Subcutaneous abdominal adipose tissue (tissue), 5 donors: ENCODE measurements around the gene TMEM50B.
A peak's percentile ranks its signal among the peaks of the same experiment; 100 is the strongest.
"Not testable (repeated sequence)": the region's sequence is repeated elsewhere in the genome, so short reads cannot be mapped to it uniquely, and the experiment has no call there.

Experiments
- H3K27ac ChIP-seq: one replicate; pipeline ENCODE4 v1.7.0; 2013; ENCODE audit warnings: low read depth, mild to moderate bottlenecking, inconsistent platforms, low read length, moderate library complexity
- H3K27me3 ChIP-seq, 5 donors: one replicate each; pipeline ENCODE4 v1.7.0; 2013; ENCODE audit warnings: low read length in 5 of 5, inconsistent platforms in 1 of 5; ENCODE audit not compliant: control insufficient read depth in 5 of 5, insufficient read depth in 4 of 5
- H3K36me3 ChIP-seq, 5 donors: one replicate each; pipeline ENCODE4 v1.7.0; 2013; ENCODE audit warnings: low read length in 5 of 5; ENCODE audit not compliant: control insufficient read depth in 5 of 5, insufficient read depth in 5 of 5
- H3K4me1 ChIP-seq, 5 donors: one replicate each; pipeline ENCODE4 v1.7.0; 2013; ENCODE audit warnings: low read length in 5 of 5, mild to moderate bottlenecking in 3 of 5, moderate library complexity in 1 of 5; ENCODE audit not compliant: control insufficient read depth in 5 of 5, insufficient read depth in 5 of 5
- H3K4me3 ChIP-seq, 5 donors: one replicate each; pipeline ENCODE4 v1.7.0; 2013; ENCODE audit warnings: low read length in 5 of 5, low read depth in 1 of 5
- H3K9ac ChIP-seq, 5 donors: one replicate each; pipeline ENCODE4 v1.7.0; 2013; ENCODE audit warnings: low read length in 5 of 5, mild to moderate bottlenecking in 4 of 5, moderate library complexity in 3 of 5
- H3K9me3 ChIP-seq, 5 donors: one replicate each; pipeline ENCODE4 v1.7.0; 2013; ENCODE audit warnings: low read length in 5 of 5; ENCODE audit not compliant: control insufficient read depth in 5 of 5
- donor health status: healthy.
- donor health status: healthy.
- donor health status: healthy.
- donor health status: healthy.
- donor health status: healthy.

TMEM50B gene

GRCh38 chr21:33479679-33480480, at the start of gene TMEM50B:
TSS of gene TMEM50B (minus strand) at chr21:33479974. CDS start at chr21:33468885, 11,089 bp downstream.
- Histone ChIP-seq H3K9ac (peak within 1 kb of the TSS; percentile 87 to 96 (median 89)), H3K9me3 (no peaks in the 10 kb centered on the region), H3K4me1 (peaks cover 0 to 19% (median 17%) of the 10 kb centered on the region in 5 donors), H3K36me3 (no peaks in the 10 kb centered on the region), H3K4me3 (peak within 1 kb of the TSS; percentile 89 to 95 (median 90)), H3K27ac (peak within 1 kb of the TSS; percentile 94), H3K27me3 (no peaks in the 10 kb centered on the region)

GRCh38 chr21:33522953-33523349, 43.2 kb upstream of the TMEM50B start:
- peaks cover 21 to 54% (median 36%) of the 10 kb centered on the region in 5 donors for H3K36me3 ChIP-seq
- H3K4me1 ChIP-seq, result peaks cover 0 to 10% (median 0%) of the 10 kb centered on the region in 5 donors
- H3K9me3 ChIP-seq, result no peaks in the 10 kb centered on the region
- H3K27ac ChIP-seq, result no peak overlapping the region
- H3K9ac ChIP-seq, result no peak overlapping the region
- H3K27me3 ChIP-seq, result no peaks in the 10 kb centered on the region
- H3K4me3 ChIP-seq, result no peak overlapping the region

- Histone ChIP-seq H3K9me3 (no peaks in the 10 kb centered on the region), H3K27ac (no peak overlapping the region), H3K4me3 (no peak overlapping the region), H3K36me3 (peaks cover 19 to 54% (median 35%) of the 10 kb centered on the region in 5 donors), H3K9ac (no peak overlapping the region), H3K27me3 (no peaks in the 10 kb centered on the region), H3K4me1 (peaks cover 0 to 10% (median 0%) of the 10 kb centered on the region in 5 donors)
Measured at GRCh38 chr21:33522297-33522952, 42.7 kb upstream of the TMEM50B start.

GRCh38 chr21:33518899-33519298, 39.1 kb upstream of the TMEM50B start:
- Histone ChIP-seq H3K27me3 (no peaks in the 10 kb centered on the region), H3K9me3 (no peaks in the 10 kb centered on the region), H3K27ac (no peak overlapping the region), H3K4me3 (no peak overlapping the region), H3K4me1 (peaks cover 0 to 16% (median 4%) of the 10 kb centered on the region in 5 donors), H3K9ac (no peak overlapping the region), H3K36me3 (peaks cover 30 to 61% (median 36%) of the 10 kb centered on the region in 5 donors)

- Histone ChIP-seq H3K4me3 (no peak overlapping the region), H3K4me1 (peaks cover 0 to 8% (median 4%) of the 10 kb centered on the region in 5 donors), H3K36me3 (peaks cover 22 to 81% (median 57%) of the 10 kb centered on the region in 5 donors), H3K9ac (peak overlapping the region in 1 of 5 donors; percentile 70), H3K9me3 (no peaks in the 10 kb centered on the region), H3K27ac (peak overlapping the region; percentile 50), H3K27me3 (no peaks in the 10 kb centered on the region)
Measured at GRCh38 chr21:33514229-33514628, 34.5 kb upstream of the TMEM50B start.

GRCh38 chr21:33512481-33512880, 32.7 kb upstream of the TMEM50B start:
- Histone ChIP-seq H3K36me3 (peaks cover 16 to 79% (median 56%) of the 10 kb centered on the region in 5 donors), H3K4me3 (no peak overlapping the region), H3K27me3 (no peaks in the 10 kb centered on the region), H3K9ac (no peak overlapping the region), H3K27ac (no peak overlapping the region), H3K4me1 (peaks cover 0 to 8% (median 4%) of the 10 kb centered on the region in 5 donors), H3K9me3 (no peaks in the 10 kb centered on the region)

GRCh38 chr21:33511639-33512038, 31.9 kb upstream of the TMEM50B start:
- no peak overlapping the region for H3K4me3 ChIP-seq
- no peak overlapping the region for H3K27ac ChIP-seq
- H3K36me3 ChIP-seq, result peaks cover 12 to 72% (median 48%) of the 10 kb centered on the region in 5 donors
- H3K9ac ChIP-seq, result no peak overlapping the region
- peaks cover 0 to 8% (median 4%) of the 10 kb centered on the region in 5 donors for H3K4me1 ChIP-seq
- no peaks in the 10 kb centered on the region for H3K9me3 ChIP-seq
- no peaks in the 10 kb centered on the region for H3K27me3 ChIP-seq

GRCh38 chr21:33510826-33511225, 31.1 kb upstream of the TMEM50B start:
- Histone ChIP-seq H3K27ac (no peak overlapping the region), H3K4me3 (no peak overlapping the region), H3K4me1 (peaks cover 0 to 8% (median 4%) of the 10 kb centered on the region in 5 donors), H3K9ac (no peak overlapping the region), H3K9me3 (no peaks in the 10 kb centered on the region), H3K27me3 (no peaks in the 10 kb centered on the region), H3K36me3 (peaks cover 7 to 67% (median 42%) of the 10 kb centered on the region in 5 donors)

- H3K27me3 ChIP-seq, H3K27ac ChIP-seq, H3K4me3 ChIP-seq, H3K9ac ChIP-seq, H3K4me1 ChIP-seq, H3K9me3 ChIP-seq: not testable (repeated sequence)
- peaks cover 16 to 62% (median 35%) of the 10 kb centered on the region in 5 donors for H3K36me3 ChIP-seq
Measured at GRCh38 chr21:33507003-33507402, 27.2 kb upstream of the TMEM50B start.

- no peak overlapping the region for H3K9ac ChIP-seq
- peaks cover 16 to 51% (median 25%) of the 10 kb centered on the region in 5 donors for H3K36me3 ChIP-seq
- H3K27ac ChIP-seq, result no peak overlapping the region
- no peaks in the 10 kb centered on the region for H3K9me3 ChIP-seq
- no peak overlapping the region for H3K4me3 ChIP-seq
- no peaks in the 10 kb centered on the region for H3K27me3 ChIP-seq
- H3K4me1 ChIP-seq, result peaks cover 0 to 7% (median 2%) of the 10 kb centered on the region in 5 donors
Measured at GRCh38 chr21:33505833-33506232, 26.1 kb upstream of the TMEM50B start.
